ENCODE data around the gene DSG2. TPM values are rescaled to one million over a fixed set of nuclear protein-coding genes. Genes with fewer than 3 reads are reported as not detected.

The DSG2 gene
- total RNA-seq, 2 donors from 2014 or later: 19.1 to 34.0 TPM

DNA sequence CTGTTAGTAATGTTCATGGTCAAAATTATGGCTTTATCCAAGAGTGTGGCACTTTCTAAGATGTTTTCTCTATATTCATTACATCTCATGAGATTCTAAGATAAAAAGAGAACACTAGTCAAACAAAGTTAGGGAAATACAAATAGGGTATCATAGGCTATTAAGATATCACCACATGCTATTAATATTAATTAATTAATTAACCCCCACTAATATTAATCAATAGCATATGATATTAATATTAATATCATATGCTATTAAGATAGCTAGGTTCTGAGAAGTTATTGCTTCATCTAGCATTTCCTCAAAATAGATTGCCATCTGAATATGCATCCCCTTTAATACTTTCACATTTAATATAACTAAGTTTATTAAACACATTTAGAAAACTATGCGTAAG is 28.3 kb upstream of the DSG2 start:
- Histone ChIP-seq H3K4me1 (no peaks in the 10 kb centered on the region), H3K9me3 (no peaks in the 10 kb centered on the region), H3K27ac (no peak overlapping the region), H3K4me3 (no peak overlapping the region), H3K27me3 (no peaks in the 10 kb centered on the region), H3K36me3 (replicated peaks in 1 of 2; ENCODE audit: insufficient read depth in 1 of 2, low read depth in 2 of 2) (no peaks in the 10 kb centered on the region)
- no peak for DNase-seq
- no peak for ATAC-seq
- intact Hi-C loops (cut with DNase I): no loop called here
- TF ChIP-seq, protein P1, sequence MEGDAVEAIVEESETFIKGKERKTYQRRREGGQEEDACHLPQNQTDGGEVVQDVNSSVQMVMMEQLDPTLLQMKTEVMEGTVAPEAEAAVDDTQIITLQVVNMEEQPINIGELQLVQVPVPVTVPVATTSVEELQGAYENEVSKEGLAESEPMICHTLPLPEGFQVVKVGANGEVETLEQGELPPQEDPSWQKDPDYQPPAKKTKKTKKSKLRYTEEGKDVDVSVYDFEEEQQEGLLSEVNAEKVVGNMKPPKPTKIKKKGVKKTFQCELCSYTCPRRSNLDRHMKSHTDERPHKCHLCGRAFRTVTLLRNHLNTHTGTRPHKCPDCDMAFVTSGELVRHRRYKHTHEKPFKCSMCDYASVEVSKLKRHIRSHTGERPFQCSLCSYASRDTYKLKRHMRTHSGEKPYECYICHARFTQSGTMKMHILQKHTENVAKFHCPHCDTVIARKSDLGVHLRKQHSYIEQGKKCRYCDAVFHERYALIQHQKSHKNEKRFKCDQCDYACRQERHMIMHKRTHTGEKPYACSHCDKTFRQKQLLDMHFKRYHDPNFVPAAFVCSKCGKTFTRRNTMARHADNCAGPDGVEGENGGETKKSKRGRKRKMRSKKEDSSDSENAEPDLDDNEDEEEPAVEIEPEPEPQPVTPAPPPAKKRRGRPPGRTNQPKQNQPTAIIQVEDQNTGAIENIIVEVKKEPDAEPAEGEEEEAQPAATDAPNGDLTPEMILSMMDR (IDR thresholded peaks at IDR 0.05): no peak
- TF ChIP-seq POLR2A (IDR thresholded peaks at IDR 0.05): no peak
- 91 to 94% methylated on average over 1 of the region's 1 CpG for whole genome bisulfite sequencing, 2 donors

DNA sequence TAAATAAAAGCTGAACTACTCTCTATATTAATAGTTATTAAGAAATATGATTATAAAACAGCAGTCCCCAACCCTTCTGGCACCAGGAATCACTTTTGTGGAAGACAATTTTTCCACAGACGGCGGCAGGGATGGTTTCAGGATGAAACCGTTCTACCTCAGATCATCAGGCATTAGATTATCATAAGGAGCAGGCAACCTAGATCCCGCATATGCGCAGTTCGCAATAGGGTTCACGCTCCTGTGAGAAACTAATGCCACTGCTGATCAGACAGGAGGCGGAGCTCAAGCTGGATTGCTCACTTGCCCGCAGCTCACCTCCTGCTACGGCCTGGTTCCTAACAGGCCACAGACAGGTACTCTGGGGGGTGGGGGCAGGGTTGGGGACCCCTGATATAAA is 19.3 kb upstream of the DSG2 start:
- Histone ChIP-seq H3K9me3 (no peaks in the 10 kb centered on the region), H3K4me1 (no peaks in the 10 kb centered on the region), H3K27ac (no peak overlapping the region), H3K4me3 (no peak overlapping the region), H3K27me3 (no peaks in the 10 kb centered on the region), H3K36me3 (replicated peaks in 1 of 2; ENCODE audit: insufficient read depth in 1 of 2, low read depth in 2 of 2) (no peaks in the 10 kb centered on the region)
- intact Hi-C loops (cut with DNase I): no loop called here
- WGBS, 2 donors: 92 to 94% methylated on average over 10 of the region's 10 CpGs
- ATAC-seq (no peak), DNase-seq (no peak)
- TF ChIP-seq, protein P1 (IDR thresholded peaks at IDR 0.05): no peak
- TF ChIP-seq POLR2A (IDR thresholded peaks at IDR 0.05): no peak

DNA sequence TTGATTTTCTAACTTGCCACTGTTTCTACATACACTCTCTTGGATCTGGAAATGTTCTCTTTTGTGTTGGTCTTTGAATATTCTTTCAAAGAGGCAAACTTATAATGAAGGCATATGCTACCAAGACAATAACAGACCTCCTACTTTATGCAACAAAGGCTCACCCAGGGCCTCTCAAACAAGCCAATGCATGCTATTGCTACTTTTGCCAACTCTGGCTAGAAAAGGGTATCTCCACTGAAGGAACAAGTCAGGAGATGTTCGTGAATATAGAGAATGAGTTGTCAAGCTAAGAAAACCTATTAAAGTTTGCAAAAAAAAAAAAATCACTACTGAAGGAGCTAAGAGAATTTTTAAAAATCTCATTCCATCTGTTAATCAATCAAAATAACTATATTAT is 15.9 kb upstream of the DSG2 start:
- no peaks in the 10 kb centered on the region for H3K36me3 ChIP-seq (replicated peaks in 1 of 2; ENCODE audit: insufficient read depth in 1 of 2, low read depth in 2 of 2)
- intact Hi-C loops (cut with DNase I): no loop called here

GRCh38 chr18:31483396-31483795 is 14.6 kb upstream of the DSG2 start:
- H3K4me1 ChIP-seq: no peaks in the 10 kb centered on the region
- H3K9me3 ChIP-seq: no peaks in the 10 kb centered on the region
- no peaks in the 10 kb centered on the region for H3K36me3 ChIP-seq (replicated peaks in 1 of 2; ENCODE audit: insufficient read depth in 1 of 2, low read depth in 2 of 2)
- H3K27me3 ChIP-seq: no peaks in the 10 kb centered on the region
- ATAC-seq (no peak), DNase-seq (no peak)
- H3K27ac ChIP-seq: no peak overlapping the region
- WGBS, 2 donors: 63 to 71% methylated on average over 2 of the region's 2 CpGs
- H3K4me3 ChIP-seq: no peak overlapping the region
- TF ChIP-seq, protein P1 (IDR thresholded peaks at IDR 0.05): no peak
- TF ChIP-seq POLR2A (IDR thresholded peaks at IDR 0.05): no peak
- intact Hi-C loops (cut with DNase I): no loop called here

More for the DNA sequence above, 15.9 kb upstream of the DSG2 start:
- ATAC-seq (no peak), DNase-seq (no peak)
- H3K27me3 ChIP-seq: no peaks in the 10 kb centered on the region
- WGBS, 2 donors: 75 to 82% methylated on average over 1 of the region's 1 CpG
- no peak overlapping the region for H3K27ac ChIP-seq
- H3K4me3 ChIP-seq: no peak overlapping the region
- TF ChIP-seq, protein P1 (IDR thresholded peaks at IDR 0.05): no peak
- TF ChIP-seq POLR2A (IDR thresholded peaks at IDR 0.05): no peak
- H3K9me3 ChIP-seq: no peaks in the 10 kb centered on the region
- no peaks in the 10 kb centered on the region for H3K4me1 ChIP-seq

DNA sequence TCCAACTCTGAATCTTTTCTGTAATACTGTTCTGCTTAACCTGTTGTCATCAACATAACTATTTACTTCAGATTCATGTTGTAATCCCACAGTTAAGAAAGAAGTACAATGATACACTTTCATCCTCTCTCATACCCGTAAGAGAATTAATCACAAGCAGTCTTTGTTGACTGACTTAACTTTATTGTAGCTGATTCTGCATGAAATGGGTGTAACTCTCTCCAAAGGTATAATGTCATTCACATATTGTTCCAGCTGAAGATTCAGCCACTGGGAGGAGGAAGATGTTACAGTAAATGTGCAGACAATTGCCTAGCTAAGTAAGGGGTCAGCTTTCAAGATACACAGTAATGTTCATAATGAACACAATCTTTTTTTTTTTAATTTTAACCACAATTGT is 13.5 kb upstream of the DSG2 start:
- ATAC-seq (no peak), DNase-seq (no peak)
- intact Hi-C loops (cut with DNase I): no loop called here
- Histone ChIP-seq H3K4me3 (no peak overlapping the region), H3K27me3 (no peaks in the 10 kb centered on the region), H3K36me3 (replicated peaks in 1 of 2; ENCODE audit: insufficient read depth in 1 of 2, low read depth in 2 of 2) (no peaks in the 10 kb centered on the region), H3K4me1 (no peaks in the 10 kb centered on the region), H3K9me3 (no peaks in the 10 kb centered on the region), H3K27ac (no peak overlapping the region)
- TF ChIP-seq POLR2A (IDR thresholded peaks at IDR 0.05): no peak
- TF ChIP-seq, protein P1 (IDR thresholded peaks at IDR 0.05): no peak
- 76 to 77% methylated on average over 1 of the region's 1 CpG for WGBS, 2 donors
